HepG2 (cell line): Measurements from ENCODE around the gene LRSAM1. TPM values are rescaled to one million over a fixed set of nuclear protein-coding genes. Genes with fewer than 3 reads are reported as not detected.

ENCODE experiments used
- ARID4A ChIP-seq: sonication (generic); formaldehyde crosslinking; IDR thresholded peaks from 2 replicates; pipeline ENCODE4 v1.5.0; 2020; ENCODE audit warnings: mild to moderate bottlenecking, missing genetic modification reagents, borderline replicate concordance
- BCLAF1 ChIP-seq: fragments of 450-650 bp; IDR thresholded peaks from 2 replicates; pipeline ENCODE4 v1.6.1; 2017; ENCODE audit warnings: mild to moderate bottlenecking
- CREBL2 ChIP-seq: sonication (generic); formaldehyde crosslinking; IDR thresholded peaks from 2 replicates; pipeline ENCODE4 v1.8.1; 2023; ENCODE audit warnings: missing genetic modification reagents, mild to moderate bottlenecking, borderline replicate concordance
- E2F5 ChIP-seq: sonication (generic); formaldehyde crosslinking; conservative IDR thresholded peaks from 2 replicates; pipeline ENCODE4 v1.4.0; 2020; ENCODE audit warnings: missing genetic modification reagents
- NFKBIZ ChIP-seq: IDR thresholded peaks from 2 replicates; pipeline ENCODE4 v1.6.1; 2018; ENCODE audit warnings: missing genetic modification reagents, missing compliant biosample characterization
- NR2F1 ChIP-seq, 2 experiments: fragments of 450-650 bp in 1 of 2; formaldehyde crosslinking in 1 of 2; IDR thresholded peaks; 2 replicates each; pipeline versions ENCODE4 v1.5.0 to v1.6.1; 2016 to 2020; ENCODE audit warnings: mild to moderate bottlenecking in 1 of 2, missing compliant biosample characterization in 1 of 2, missing genetic modification reagents in 1 of 2, moderate library complexity in 1 of 2
- ZBTB10 ChIP-seq: sonication (generic); formaldehyde crosslinking; IDR thresholded peaks from 2 replicates; pipeline ENCODE4 v1.4.0; 2020; ENCODE audit warnings: missing genetic modification reagents, borderline replicate concordance
- ZNF143 ChIP-seq: sonication (generic); formaldehyde crosslinking; IDR thresholded peaks from 2 replicates; pipeline ENCODE4 v1.4.0; 2020; ENCODE audit warnings: missing genetic modification reagents
- ZNF414 ChIP-seq: sonication (generic); formaldehyde crosslinking; IDR thresholded peaks from 2 replicates; pipeline ENCODE4 v1.5.0; 2020; ENCODE audit warnings: missing genetic modification reagents
- ZNF687 ChIP-seq: sonication (generic); formaldehyde crosslinking; IDR thresholded peaks from 2 replicates; pipeline ENCODE4 v1.5.1; 2020; ENCODE audit warnings: mild to moderate bottlenecking, missing genetic modification reagents, moderate library complexity
- polyA plus RNA-seq, 8 experiments: library from polyadenylated mRNA; depleted of rRNA in 3 of 8; stranded (reverse) in 7 of 8; unstranded in 1 of 8; fragments of >200 nt; fragmentation: Illumina TruSeq in 4 of 8; extraction: Trizol in 4 of 8; gene quantifications; 2 replicates each; pipeline versions ENCODE4 v1.2.1 to v1.2.3, GENCODE V29; 2011 to 2016; ENCODE audit warnings: low read depth in 4 of 8, missing spikeins in 1 of 8, mixed read lengths in 1 of 8; ENCODE audit not compliant: insufficient read depth in 1 of 8
- total RNA-seq, 5 experiments: library from RNA; depleted of rRNA; stranded (reverse); fragments of >200 nt; fragmentation: Illumina TruSeq; extraction: Trizol; gene quantifications; 2 replicates each; pipeline ENCODE4 v1.2.3, GENCODE V29; 2016; ENCODE audit warnings: low read depth in 1 of 5

The LRSAM1 gene
- total and polyA plus RNA-seq, 2 of the 13 experiments (the other 11 are each of a cell fraction or from before 2014, with no cell fraction given): 8.7 to 10.2 TPM

- TF ChIP-seq ZBTB10 (CRISPR knock-in tag): 0 out of 2 replicates have a peak, but pooled peaks have one; percentile 55
- peak; percentile 95 for TF ChIP-seq ARID4A (CRISPR knock-in tag)
- 0 out of 2 replicates have a peak, but pooled peaks have one; percentile 32 for TF ChIP-seq CREBL2 (CRISPR knock-in tag)
- TF ChIP-seq NFKBIZ (CRISPR knock-in tag): 0 out of 2 replicates have a peak, but pooled peaks have one; percentile 24
- no peak for TF ChIP-seq NR2F1 (CRISPR knock-in tag; IDR thresholded peaks at IDR 0.05)
- TF ChIP-seq ZNF414: 0 out of 2 replicates have a peak, but pooled peaks have one; percentile 35
- peak; percentile 93 for TF ChIP-seq ZNF143 (CRISPR knock-in tag)
- TF ChIP-seq ZNF687 (CRISPR knock-in tag): peak; percentile 89
- no peak for TF ChIP-seq E2F5 (CRISPR knock-in tag)
- TF ChIP-seq BCLAF1: no peak
These were observed 27.2 kb upstream of the LRSAM1 start, which contains the start of gene ZNF79 (continued) for GRCh38 chr9:127423934-127424675.
